Measurements from ENCODE around the gene EML4.
A peak's percentile ranks its signal among the peaks of the same experiment; 100 is the strongest.
"Not testable (repeated sequence)": the region's sequence is repeated elsewhere in the genome, so short reads cannot be mapped to it uniquely, and the experiment has no call there.

Gene EML4

GRCh38 chr2:42359304-42359964 is 190.3 kb downstream of the EML4 start:
- no peak for DNase-seq (ENCODE audit: low spot score)

- DNase-seq (ENCODE audit: low spot score), result peak; percentile 9
These were observed 190.9 kb downstream of the EML4 start for GRCh38 chr2:42359965-42360483.

DNA sequence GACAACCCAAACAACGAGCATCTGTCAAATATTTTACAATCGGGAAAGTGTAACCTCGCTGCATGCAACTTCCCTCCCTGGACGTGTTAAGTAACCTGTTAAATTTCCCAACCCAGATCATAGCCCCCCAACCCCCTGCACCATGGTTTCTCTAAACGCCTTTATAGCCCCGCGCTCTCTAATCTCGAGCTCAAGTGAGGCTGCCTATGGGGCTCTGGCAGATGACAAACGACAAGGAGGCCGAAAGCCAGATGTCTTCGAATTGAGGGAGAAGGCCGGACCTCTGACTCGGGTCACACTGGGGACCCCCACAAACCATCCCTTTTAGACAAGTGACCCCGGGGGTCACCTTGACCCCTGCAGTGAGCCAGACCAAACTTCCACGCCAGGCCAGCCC is 191.3 kb downstream of the EML4 start:
- no peak for DNase-seq (ENCODE audit: low spot score)

- peak; percentile 97 for DNase-seq (ENCODE audit: low spot score)
These were observed 192.0 kb downstream of the EML4 start, which contains the start of gene COX7A2L for GRCh38 chr2:42360890-42361727. COX7A2L (minus strand) TSS chr2:42361217; CDS start chr2:42361161, 56 bp downstream.

DNA sequence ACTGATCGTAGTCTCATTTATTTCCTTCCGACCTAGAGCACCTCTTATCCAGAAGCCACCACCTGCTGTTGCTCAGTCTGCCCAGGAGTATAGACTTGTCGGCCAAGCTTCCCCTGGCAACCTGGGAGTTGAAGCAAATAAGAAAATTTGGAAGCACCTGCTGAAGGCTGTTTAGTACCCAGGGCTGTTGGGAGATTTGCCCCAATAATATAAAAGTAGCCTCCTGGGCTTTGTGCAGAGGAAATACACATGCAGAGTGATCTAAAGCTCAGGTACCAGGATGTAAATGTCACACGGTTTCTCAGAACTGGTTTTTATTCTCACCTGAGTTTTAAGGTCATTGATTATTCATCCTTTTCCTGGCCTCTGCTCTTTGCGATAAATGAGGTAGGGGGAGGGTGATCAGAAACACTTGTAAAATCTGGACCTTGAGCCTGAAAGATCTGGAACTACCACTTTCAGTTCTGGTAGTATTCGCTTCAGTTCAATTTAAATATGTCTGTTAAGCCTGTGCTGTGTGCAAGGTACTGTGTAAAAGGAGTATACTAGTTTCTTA is 192.7 kb downstream of the EML4 start:
- DNase-seq (ENCODE audit: low spot score), result no peak

DNA sequence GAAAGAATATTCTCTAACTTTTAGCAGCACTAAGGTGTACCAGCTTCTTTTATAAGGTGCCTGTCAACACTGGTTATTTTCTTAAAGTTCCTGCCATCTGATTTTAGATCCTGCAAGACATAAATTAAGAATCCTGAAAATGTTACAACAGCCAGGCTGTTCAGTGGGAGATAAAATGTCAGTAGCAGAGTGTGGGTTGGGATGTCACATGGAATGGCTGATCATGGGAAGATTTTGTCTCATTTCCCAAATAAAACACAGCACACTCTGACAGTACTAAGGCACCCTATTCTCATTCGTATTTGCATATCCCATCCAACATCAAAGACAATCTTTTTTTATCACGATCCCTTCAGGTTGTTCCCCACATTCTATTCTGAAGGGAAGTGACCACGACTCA is 194.3 kb downstream of the EML4 start:
- DNase-seq (ENCODE audit: low spot score), result no peak

GRCh38 chr2:42364658-42365057 is 195.5 kb downstream of the EML4 start:
- no peak for DNase-seq (ENCODE audit: low spot score)

- DNase-seq (ENCODE audit: low spot score), result no peak
These were observed 197.3 kb downstream of the EML4 start for GRCh38 chr2:42366411-42366810.

- DNase-seq (ENCODE audit: low spot score), result no peak
These were observed 198.7 kb downstream of the EML4 start for GRCh38 chr2:42367835-42368234.

- DNase-seq (ENCODE audit: low spot score), result no peak
These were observed 199.8 kb downstream of the EML4 start for GRCh38 chr2:42368817-42369531.

DNA sequence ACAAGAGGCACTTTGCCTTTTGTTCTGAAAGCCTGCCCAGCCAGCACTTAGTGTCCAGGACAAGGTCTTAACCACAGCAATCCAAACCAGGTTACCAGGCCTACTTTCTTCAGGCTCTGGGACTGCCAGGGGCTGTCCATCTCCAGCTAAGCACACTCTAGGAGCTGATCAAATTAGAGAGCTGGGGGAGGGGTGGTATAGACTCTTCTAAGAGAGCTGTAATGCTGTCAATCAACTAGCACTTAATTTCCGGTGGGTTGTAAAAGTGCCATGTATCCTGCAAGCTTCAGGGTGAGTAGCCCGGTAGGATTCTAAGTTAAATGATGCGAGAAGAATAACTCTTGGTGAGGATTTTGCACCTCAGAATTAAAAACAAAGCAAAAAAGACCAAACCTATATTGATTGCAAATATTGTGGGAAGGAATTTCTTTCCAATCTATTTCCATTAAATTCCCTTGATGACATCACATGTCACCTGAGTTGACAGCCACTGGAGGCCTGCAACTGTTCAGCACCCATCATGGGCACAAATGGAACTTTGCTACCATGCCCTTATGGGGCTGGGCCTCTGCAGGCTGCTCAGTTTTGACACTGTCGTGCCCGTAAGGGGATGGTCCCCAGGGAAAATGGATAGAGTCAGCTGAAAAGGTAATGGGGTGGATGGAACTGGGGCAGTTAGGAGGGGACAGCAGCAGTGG is 200.5 kb downstream of the EML4 start:
- no peak for DNase-seq (ENCODE audit: low spot score)

DNA sequence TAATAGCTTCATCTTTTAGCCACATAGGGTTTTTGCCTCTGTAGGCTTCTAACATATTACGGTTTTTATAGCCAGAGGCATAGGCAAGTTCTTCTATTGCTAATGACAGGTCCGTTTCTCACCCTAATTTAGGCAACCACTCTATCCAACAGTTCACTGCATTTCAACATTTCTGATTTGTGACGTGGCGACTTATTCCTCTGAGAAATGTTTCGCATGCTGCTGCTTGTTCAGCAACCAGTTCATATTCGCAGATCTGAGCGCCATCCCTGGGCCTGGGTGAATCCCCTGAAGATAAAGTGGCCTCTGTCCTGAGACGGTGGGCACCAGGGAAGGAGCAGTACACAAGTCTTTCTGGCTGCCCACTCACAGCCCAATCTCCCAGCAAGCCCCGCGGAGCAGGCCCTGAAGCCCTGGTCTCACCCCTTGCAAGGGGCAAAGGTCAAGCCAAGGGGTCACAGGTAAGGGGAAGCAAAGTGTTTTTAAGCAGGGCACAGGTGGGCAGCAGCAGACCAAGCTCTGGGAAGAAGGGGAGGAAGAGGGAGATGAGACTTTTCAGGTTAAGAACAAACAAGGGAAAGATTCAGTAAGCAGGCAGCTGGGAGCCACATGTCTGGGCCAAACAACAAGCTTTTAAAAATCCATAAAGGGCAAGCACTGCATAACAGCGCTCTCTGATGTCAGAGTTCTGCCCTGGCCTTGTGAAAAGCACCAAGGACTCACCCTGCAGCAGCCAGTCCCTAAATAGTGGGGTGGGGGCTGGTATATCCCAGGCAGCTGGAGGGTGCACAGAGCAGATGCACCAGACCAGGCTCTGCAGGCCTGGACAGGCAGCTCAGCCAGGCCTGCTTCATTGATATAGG is 202.7 kb downstream of the EML4 start:
- DNase-seq (ENCODE audit: low spot score), result no peak

DNA sequence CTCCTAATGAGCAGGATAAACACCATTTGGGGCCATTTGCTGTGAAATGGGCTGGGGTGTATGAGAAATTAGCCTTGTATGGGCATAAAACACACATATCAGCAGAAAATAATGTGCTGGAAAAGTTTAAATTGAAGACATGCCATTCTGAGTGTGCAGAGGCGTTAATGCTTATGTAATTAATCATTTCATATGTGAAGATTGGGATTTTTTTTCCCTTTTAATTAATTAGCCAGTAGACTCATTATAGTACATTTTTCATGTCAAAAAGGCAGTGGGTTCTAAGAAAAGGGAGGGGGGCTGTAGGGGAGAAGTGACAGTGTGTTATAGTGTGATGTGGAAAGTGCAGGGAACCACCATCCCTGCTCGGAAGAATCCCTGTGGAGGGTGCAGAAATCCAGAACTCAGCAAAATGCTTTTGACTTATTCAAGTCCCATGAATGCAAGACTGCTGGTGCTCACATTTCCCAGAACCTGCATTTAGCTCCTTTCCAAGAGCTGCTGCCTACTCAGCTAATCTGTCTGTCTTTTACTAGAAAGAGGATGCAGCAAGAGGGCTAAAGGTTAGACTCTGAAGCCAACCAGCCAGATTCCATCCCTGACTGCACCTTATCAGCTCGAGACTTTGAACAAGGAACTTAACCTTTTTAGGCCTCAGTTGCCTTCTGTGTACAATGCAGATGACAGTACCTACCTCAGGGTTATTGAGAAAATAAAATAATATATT is 203.5 kb downstream of the EML4 start:
- DNase-seq (ENCODE audit: low spot score), result no peak

- DNase-seq (ENCODE audit: low spot score), result no peak
These were observed 207.6 kb downstream of the EML4 start for GRCh38 chr2:42376758-42377157.

DNA sequence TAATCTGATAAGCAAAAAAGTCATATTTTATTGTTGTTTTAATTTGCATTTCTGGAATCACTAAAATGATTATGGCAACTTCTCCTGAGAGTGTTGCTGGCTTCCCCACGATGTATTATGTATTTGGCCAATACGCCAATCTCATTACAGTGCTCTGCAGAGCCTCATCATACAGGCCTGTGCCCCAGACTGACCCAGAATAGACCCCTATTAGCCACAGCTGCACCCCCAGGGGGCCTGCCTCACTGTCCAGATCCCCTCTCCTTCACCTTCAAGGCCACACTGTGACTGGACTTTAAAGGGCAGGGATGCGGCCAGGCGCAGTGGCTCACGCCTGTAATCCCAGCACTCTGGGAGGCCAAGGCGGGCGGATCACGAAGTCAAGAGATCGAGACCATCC is 209.3 kb downstream of the EML4 start:
- no peak for DNase-seq (ENCODE audit: low spot score)

- DNase-seq (ENCODE audit: low spot score), result not testable (repeated sequence)
These were observed 210.9 kb downstream of the EML4 start for GRCh38 chr2:42380026-42380425.

GRCh38 chr2:42382144-42382543 is 213.0 kb downstream of the EML4 start:
- no peak for DNase-seq (ENCODE audit: low spot score)

Data from CD4-positive, alpha-beta T cell treated with Interleukin-6 at 100 ng/mL for 8 hours (primary cell).